HFFc6 (cell line): Measurements from ENCODE around the gene HIVEP3. TPM values are rescaled to one million over a fixed set of nuclear protein-coding genes. Genes with fewer than 3 reads are reported as not detected.

Experiments used
- DNase-seq: peaks from one replicate; pipeline ENCODE4 v3.0.0-alpha.2; 2018
- H3K27ac Mint-ChIP-seq: 2 replicates; pipeline ENCODE4 v1.8.0; 2020; ENCODE audit warnings: mild to moderate bottlenecking, mixed read lengths
- H3K27me3 Mint-ChIP-seq: 2 replicates; pipeline ENCODE4 v1.8.0; 2021; ENCODE audit warnings: mild to moderate bottlenecking, moderate library complexity, mixed read lengths; ENCODE audit not compliant: insufficient read depth
- H3K36me3 Mint-ChIP-seq: 2 replicates; pipeline ENCODE4 v1.8.0; 2021; ENCODE audit warnings: low read depth, mixed read lengths
- H3K4me1 Mint-ChIP-seq: 2 replicates; pipeline ENCODE4 v1.8.0; 2020; ENCODE audit warnings: low read depth, mixed read lengths
- H3K4me3 Mint-ChIP-seq: 2 replicates; pipeline ENCODE4 v1.8.0; 2020; ENCODE audit warnings: mild to moderate bottlenecking, moderate library complexity, mixed read lengths
- H3K9me3 Mint-ChIP-seq: 2 replicates; pipeline ENCODE4 v1.8.0; 2020; ENCODE audit warnings: mild to moderate bottlenecking, mixed read lengths
- total RNA-seq, 6 experiments: library from RNA; stranded (reverse); fragmentation: NEBNext Ultra II Directional; extraction: Animal tissue kit (Norgen Biotek cat#: 25700); gene quantifications; 2 replicates in 1 of 6; 3 replicates in 5 of 6; pipeline ENCODE4 v1.2.3, GENCODE V29; 2021
- TF ChIP-seq, protein P1 (sequence below): fragments of 200-600 bp; sonication (generic); IDR thresholded peaks from 2 replicates; pipeline ENCODE4 v1.5.0; 2021; ENCODE audit warnings: antibody characterized with exemption, mild to moderate bottlenecking

The HIVEP3 gene
- total RNA-seq, 6 experiments from 2014 or later: 7.0 to 9.7 (median 7.9) TPM

DNA sequence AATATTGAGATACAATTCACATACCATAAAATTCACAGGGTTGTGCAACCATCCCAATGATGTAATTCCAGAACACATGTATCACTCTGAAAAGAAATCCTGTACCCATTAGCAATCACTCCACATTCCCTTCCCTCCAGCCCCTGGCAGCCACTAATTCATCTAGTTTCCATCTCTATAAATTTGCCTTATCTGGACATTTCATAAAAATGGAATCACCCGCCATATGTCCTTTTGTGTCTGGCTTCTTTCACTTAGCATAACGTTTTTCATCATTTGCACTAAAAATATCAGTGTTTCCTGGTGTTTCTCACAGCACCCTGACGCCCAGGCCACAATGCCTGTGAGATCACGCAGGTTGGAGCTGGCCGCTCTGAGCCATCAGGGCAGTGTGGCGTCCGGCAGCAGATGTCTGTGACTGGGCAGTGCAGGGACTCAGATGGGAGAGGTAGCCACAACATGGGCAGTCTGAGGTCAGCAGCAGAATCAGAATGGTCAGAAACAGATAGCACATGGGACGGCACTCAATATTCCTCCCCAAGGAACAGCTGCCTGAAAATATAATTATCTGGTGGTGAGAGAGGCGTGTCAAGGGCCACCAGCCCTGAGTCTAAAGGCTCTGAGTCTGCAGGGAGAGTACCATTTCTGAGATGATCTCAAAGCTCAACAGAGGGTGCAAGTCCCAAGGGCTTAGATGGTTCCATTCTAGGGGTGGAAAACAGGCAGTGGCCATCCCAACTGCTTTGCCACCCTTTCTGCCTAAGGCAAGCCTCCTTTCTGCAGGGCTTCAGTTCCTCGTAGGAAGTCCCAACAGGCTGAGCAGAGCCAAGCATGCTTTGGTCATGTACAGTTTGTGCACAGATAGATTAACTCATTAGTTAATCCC lies 304.8 kb downstream of the HIVEP3 start:
- Mint-ChIP-seq H3K36me3 (no peaks in the 10 kb centered on the region), H3K27me3 (no peaks in the 10 kb centered on the region; the same call in none of the 2 replicates), H3K9me3 (no peaks in the 10 kb centered on the region), H3K27ac (peak overlapping the region; percentile 80), H3K4me1 (peaks cover 32% of the 10 kb centered on the region), H3K4me3 (no peak overlapping the region; the same call in 1 of the 2 replicates)
- peak; percentile 43 for DNase-seq
- TF ChIP-seq, protein P1, sequence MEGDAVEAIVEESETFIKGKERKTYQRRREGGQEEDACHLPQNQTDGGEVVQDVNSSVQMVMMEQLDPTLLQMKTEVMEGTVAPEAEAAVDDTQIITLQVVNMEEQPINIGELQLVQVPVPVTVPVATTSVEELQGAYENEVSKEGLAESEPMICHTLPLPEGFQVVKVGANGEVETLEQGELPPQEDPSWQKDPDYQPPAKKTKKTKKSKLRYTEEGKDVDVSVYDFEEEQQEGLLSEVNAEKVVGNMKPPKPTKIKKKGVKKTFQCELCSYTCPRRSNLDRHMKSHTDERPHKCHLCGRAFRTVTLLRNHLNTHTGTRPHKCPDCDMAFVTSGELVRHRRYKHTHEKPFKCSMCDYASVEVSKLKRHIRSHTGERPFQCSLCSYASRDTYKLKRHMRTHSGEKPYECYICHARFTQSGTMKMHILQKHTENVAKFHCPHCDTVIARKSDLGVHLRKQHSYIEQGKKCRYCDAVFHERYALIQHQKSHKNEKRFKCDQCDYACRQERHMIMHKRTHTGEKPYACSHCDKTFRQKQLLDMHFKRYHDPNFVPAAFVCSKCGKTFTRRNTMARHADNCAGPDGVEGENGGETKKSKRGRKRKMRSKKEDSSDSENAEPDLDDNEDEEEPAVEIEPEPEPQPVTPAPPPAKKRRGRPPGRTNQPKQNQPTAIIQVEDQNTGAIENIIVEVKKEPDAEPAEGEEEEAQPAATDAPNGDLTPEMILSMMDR: no peak

DNA sequence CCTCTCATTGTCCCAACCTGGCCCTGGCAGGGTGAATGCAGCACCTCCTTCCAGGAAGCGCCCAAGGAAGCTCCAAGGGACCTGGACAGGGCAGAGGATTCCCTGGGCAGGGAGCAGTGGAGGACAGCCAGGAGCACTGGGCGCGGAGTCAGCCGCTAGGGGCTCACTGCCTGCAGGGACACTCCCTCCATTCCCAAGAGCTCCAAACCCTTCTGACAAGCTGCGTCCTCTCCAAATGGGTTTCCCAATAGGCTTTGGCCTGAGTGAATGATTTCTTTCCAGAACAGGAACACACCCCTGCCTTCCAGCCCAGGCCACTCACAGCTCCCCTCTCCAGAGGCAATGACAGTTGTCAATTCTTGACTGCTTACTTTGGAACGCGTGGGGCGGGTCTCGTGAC lies 305.8 kb downstream of the HIVEP3 start:
- no peak overlapping the region for H3K27ac Mint-ChIP-seq
- TF ChIP-seq, protein P1: no peak

DNA sequence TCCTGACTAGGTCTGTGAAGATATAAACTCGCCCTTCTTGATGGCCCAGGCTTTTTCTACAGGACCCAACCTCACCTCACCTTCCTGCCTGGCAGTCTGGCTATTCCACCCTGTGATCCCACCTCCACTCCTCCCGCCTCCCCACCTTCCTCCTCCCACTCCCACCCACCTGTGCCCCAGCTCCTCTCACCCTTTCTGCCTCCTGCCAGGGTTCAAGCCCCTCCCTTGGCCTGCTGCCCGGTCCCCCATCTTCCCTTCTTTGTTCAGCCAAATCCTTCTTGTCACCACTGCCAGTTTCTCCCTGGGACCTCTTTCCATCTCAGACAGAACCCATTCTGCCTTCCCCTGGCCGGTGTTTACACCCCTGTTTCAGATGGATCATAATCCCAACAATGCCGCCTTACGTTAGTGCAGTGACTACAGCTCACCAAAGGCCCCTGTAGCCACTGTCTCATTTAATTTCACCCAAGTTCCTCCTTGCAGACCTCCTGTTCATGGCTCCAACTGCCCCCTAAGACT lies 306.7 kb downstream of the HIVEP3 start:
- Mint-ChIP-seq H3K4me3 (no peak overlapping the region), H3K9me3 (no peaks in the 10 kb centered on the region), H3K36me3 (no peaks in the 10 kb centered on the region), H3K27ac (no peak overlapping the region), H3K4me1 (peaks cover 19% of the 10 kb centered on the region), H3K27me3 (peaks cover 3% of the 10 kb centered on the region)
- DNase-seq: no peak
- TF ChIP-seq, protein P1: no peak

More for the DNA sequence above, 305.8 kb downstream of the HIVEP3 start:
- H3K36me3 Mint-ChIP-seq: no peaks in the 10 kb centered on the region
- peaks cover under 1% of the 10 kb centered on the region for H3K27me3 Mint-ChIP-seq
- H3K4me3 Mint-ChIP-seq: no peak overlapping the region
- H3K9me3 Mint-ChIP-seq: no peaks in the 10 kb centered on the region
- H3K4me1 Mint-ChIP-seq: peaks cover 23% of the 10 kb centered on the region
- no peak for DNase-seq

DNA sequence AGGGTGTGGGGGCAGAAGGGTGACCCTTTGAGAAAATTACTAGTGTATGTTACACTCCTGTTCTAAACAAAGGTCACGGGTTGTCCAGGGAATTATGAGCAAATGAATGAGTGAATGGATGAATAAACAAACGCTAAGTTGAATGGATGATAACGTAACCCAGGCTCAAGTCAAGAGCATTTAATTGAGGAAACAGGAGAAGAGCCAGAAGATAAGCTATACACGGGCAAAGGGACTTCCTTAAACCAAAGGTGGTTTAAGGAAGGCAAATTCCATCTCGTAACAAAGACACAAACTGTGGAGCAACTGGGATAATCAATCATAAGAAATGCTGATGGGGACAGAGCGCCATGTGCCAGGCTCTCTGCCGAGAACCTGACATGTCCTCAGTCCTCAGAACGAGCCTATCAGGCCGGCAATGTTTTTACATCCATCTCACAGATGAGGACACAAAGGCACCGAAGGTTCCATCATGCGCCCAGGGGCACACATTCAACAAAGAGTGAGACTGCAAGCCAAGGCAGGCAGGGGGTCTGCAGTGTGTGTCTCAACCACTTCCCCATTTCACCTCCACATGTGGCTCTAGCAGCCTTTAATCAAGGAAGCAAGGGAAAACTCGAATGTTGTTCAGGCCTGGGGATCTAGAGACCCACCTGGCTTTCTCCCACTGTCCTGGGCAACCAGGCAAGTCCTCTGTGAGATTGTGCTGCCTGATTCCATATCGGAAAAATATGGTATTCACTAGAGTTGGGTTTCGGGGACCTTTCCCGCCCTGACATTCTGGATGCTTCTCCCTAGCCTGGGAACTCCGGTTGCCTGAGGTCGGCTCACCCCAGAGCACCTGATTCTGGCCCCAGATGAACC lies 307.4 kb downstream of the HIVEP3 start:
- TF ChIP-seq, protein P1: no peak
- Mint-ChIP-seq H3K36me3 (no peaks in the 10 kb centered on the region), H3K27me3 (peaks cover 3% of the 10 kb centered on the region), H3K9me3 (no peaks in the 10 kb centered on the region), H3K4me1 (peaks cover 19% of the 10 kb centered on the region), H3K4me3 (no peak overlapping the region), H3K27ac (no peak overlapping the region)
- no peak for DNase-seq

DNA sequence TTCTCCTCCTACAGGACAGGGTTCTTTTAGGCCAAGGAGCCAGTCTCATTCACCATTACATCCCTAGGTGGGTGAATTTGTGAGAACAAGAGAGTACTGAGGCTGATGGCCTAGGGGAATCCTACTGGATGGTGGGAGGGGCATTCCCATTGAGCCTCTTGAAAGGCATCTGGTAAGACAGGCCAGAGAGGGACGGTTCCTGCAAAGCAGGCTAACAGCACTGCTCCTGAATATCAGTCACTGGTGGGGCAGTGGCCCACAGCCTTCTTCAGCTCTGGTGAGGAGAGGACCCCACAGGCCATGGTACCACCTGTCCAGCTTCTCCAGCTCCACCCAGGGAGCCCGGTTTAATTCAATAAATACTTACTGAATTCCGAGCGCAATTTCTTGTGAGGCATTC lies 308.4 kb downstream of the HIVEP3 start:
- TF ChIP-seq, protein P1: no peak
- H3K4me3 Mint-ChIP-seq: no peak overlapping the region
- no peak for DNase-seq
- no peak overlapping the region for H3K27ac Mint-ChIP-seq
- no peaks in the 10 kb centered on the region for H3K9me3 Mint-ChIP-seq
- H3K27me3 Mint-ChIP-seq: peaks cover 3% of the 10 kb centered on the region
- H3K4me1 Mint-ChIP-seq: peaks cover 23% of the 10 kb centered on the region
- H3K36me3 Mint-ChIP-seq: no peaks in the 10 kb centered on the region
